ENCODE results near the gene OSBP2.
A peak's percentile ranks its signal among the peaks of the same experiment; 100 is the strongest.

Gene OSBP2

DNA sequence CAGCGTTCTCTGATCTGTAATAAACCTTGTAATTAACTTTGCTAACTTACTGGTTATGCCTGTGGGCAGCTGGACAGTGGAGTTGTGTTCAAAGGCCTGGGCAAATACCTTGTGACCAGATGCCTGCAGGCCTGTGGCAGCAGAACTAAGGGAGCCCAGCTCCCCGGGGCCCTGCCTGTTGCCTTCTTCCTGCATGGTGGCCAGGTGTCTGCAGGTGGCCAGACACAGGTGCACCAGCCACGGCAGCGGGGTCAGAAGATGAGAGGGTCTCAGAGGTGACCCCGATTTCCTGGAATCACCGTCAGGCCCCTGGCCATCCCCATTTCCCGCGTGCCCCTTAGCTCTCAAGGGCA is 127.2 kb downstream of the OSBP2 start:
- DNase-seq, result no peak

- DNase-seq, result no peak
These were observed 127.7 kb downstream of the OSBP2 start for GRCh38 chr22:30822216-30823014.

DNA sequence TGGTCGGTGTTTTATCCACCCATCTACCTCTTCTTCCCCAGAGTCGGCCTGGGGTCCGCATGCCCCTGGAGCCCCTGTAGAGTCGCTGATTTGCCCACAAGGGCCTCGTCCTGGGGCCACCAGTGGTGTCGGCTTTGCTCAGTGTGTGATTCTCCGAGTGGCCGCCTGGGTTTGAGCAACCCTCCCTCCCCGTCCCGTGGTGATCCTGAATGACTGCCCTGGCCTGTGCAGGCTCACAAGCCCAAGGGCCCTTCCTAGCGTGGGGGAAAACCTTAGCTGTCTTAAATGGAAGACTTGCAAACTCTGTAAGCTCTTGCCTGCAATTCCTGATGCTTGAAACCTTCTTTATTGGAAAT is 128.3 kb downstream of the OSBP2 start:
- DNase-seq, result peak; percentile 5

- no peak for DNase-seq
These were observed 129.4 kb downstream of the OSBP2 start for GRCh38 chr22:30824096-30824495.

DNA sequence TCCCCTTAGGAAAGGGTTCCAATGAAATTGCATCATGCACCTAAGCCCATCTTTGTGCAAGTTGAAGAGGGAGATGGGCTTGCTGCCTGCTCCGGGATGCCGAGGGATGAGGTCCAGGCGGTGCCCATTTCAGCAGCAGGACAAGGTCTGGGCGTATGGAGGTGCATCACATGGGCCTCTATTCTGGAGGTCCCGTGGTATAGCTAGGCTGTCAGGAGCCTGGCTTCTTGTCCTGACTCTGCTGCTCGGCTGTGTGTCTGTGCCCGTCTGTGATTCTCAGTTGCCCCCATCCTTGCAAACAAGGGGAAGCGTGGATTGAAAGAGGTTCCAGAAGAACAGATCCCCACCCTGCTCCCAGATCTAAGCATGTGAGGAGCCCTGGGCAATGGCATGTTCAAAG is 130.0 kb downstream of the OSBP2 start:
- no peak for DNase-seq

DNA sequence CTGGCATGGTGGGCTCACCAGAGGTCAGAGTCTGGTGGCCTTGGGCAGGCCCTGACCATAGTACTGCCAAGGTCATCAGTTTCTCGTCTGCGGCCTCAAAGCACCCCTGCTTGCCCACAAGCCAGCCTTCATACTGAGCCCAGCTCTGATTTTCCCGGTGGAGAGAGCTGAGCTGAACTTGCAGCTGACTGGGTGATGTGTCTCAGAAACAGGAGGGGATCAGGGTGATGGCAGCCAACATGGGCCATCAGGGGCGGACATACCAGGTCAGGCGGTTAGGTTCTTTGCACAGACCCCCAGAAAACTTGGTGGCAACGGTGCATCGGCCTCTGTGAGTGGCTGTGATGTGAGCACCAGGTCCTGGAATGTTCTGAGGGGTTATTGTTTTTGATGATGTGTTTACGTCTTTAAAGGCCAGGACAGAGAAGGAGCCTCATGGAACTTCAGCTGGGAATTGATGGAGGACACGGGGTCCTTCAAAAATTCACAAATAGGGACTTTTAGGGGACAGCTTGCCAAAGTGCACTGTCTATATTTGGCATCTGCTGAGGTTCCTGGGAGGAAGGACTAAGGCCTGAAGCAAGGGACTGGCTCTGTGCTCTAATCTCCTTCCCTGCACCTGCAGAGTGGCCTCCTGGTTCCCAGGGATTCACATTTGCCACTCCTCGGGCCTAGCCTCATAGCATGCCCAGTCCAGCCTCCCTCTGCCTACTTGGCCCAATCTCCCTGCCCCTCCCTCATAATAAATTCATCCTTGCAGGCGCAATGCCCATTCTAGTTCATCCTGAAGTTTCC is 131.2 kb downstream of the OSBP2 start:
- DNase-seq, result no peak

- no peak for DNase-seq
These were observed 132.1 kb downstream of the OSBP2 start for GRCh38 chr22:30826670-30827355.

DNA sequence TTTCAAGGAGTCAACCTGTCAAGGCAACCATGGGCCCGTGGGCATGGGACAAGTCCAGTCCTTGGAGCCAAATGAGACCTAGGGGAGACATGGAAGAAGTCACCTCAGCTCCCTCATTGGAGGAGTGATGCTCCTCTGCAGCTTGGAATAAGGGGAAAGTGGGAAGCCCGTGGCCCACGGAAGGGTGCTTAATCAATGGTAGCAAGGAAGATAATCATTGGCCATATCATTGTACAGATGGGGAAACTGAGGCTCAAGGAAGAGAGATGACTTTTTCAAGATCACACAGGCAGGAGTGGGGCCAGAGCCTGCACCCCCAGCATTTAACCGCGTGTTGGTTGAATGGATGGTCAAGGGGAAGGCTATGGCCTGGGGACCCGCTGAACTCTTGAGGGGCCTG is 133.0 kb downstream of the OSBP2 start:
- no peak for DNase-seq

DNA sequence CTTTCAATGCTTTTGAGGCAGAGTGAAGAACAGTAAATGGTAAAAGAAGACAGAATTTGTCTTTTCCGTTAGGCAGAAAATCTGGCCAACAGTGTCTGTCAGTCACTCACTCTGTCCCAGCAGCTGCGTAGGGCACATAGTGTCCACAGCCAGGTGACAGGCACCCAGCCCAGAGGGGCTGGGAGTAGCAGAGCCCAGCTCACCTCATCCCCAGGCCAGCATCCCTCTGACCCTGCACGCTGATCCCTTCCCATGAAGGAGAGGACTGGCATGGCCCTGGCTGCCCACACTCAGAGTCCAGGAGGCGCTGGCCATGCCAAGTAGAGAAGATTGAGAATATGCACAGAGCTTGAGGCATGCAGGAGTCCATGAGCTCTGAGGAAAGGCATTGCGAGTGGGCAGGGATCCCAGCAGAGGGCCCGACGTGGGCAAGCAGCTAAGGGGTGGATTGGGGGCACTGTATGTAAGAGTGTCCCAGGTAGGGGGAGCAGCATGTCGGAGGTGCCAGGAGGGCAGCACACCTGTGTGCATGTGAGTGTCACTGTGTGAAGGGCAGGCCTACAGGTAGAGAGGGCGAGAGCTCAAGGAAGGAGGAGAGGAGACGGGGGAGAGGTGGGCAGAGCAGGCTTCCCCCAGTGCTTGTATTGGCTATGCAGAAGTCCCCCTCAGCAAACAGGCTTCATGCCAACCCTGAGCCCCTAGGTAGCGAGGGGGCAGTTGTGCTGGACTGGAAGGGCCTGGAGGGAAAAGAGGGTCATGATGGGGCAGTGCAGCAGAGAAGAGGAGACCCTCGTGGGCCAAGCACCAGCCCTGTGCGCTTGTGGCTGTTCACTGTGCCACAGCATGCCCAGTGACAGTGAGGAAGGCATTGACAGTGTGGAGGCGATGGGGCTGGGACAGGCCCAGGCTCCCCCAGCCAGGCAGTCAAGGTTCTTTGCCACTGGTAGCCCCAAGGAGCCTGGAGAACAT is 133.8 kb downstream of the OSBP2 start:
- DNase-seq, result no peak

- DNase-seq, result no peak
These were observed 135.4 kb downstream of the OSBP2 start for GRCh38 chr22:30829901-30830550.

DNA sequence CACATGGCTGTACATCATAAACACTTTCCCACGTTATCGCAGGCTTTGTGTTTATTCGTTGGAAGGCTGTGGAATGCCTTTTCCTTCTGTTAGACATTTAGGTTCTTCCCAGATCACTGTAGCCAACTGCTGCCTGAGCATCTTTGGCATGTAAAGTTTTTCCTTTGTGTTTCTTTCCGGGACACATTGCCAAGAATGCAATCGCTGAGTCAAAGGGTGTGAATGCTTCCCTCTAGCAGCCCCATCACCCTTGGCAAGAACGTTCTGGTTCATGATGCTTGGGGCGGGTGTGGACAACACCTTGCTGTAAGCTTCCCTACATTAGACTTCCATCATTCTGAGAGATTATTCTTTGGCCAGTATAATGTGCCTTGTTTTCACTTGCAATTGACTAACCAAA is 136.2 kb downstream of the OSBP2 start:
- DNase-seq, result no peak

GRCh38 chr22:30832407-30832987 is 137.8 kb downstream of the OSBP2 start:
- DNase-seq, result no peak

- DNase-seq, result no peak
These were observed 138.6 kb downstream of the OSBP2 start for GRCh38 chr22:30833322-30833721.

- no peak for DNase-seq
These were observed 142.9 kb downstream of the OSBP2 start for GRCh38 chr22:30837531-30837930.

GRCh38 chr22:30838111-30838510 is 143.4 kb downstream of the OSBP2 start:
- DNase-seq, result no peak

DNA sequence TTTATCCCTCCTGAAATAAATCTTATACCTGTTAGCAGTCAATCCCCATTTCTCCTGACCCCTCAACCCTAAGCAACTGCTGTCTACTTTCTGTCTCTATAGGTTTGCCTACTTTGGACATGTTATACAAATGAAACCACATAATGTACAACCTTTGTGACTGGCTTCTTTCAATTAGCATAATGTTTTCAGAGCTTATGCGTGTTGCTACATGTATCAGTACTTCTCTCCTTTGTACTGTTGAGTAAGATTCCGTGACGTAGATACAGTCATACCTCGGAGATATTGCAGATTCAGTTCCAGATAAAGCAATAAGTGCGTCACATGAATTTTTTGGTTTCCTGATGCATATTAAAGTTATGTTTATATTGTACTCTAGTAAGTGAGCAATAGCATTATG is 146.6 kb downstream of the OSBP2 start:
- no peak for DNase-seq

DNA sequence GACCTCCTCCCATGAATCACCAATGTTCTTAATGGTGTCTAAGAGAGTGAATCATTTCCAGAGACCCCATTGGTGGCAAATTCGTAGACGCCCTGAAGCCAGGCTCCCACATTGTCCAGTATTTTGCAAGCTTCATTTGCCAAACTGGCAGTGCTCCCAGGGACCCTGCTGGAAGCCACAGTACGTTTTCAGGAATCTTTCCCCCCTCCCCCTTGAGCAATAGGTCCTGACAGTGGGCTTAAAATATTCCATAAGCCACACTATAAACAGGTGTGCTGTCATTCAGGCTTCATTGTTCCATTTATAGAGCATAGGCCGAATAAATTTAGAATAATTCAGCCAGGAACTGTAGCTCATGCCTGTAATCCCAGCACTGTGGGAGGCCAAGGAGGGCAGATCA is 148.6 kb downstream of the OSBP2 start:
- no peak for DNase-seq

- no peak for DNase-seq
These were observed 152.9 kb downstream of the OSBP2 start for GRCh38 chr22:30847583-30847982.

GRCh38 chr22:30855266-30855665 is 160.6 kb downstream of the OSBP2 start:
- DNase-seq, result no peak

DNA sequence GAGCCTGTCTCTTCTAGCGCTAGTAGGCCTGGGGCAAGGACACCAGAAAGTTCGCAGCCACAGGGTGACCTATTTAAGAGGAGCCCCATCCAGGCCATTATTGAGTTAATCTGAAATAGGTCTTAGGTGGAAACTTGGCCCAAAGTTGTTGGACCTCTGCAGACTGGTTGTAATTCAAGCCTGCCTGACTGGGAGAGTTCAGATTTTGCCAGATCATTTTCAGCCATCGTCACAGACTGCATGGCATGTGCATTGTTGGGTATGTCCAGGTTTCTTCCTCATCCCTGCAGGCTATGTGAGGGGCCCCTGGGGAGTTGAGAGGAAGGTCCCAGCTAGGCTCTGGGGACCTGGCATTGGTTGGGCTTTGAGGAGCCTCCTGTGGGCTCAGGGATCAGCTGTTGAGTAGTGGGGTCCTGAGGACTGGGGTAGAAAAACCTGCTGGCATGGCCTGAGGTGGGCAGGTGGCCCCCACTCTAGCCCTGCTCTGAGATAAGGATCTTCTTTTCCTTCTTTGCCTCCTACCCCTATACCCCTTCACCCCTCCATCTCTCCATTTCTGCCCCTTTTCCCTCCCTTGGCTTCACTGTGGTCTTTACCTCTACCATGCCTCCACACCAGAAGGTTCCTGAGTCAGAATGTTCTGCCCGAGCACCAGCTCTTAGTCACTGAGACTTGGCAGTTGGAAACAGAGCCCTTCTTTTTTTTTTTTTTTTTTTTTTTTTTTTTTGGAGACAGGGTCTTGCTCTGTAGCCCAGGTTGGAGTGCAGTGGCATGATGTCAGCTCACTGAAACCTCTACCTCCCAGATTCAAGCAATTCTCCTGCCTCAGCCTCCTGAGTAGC is 161.2 kb downstream of the OSBP2 start:
- no peak for DNase-seq

Data from NCI-H2227 treated with DMSO at 0.1 percent for 48 hours (cell line).